HepG2 (cell line): ENCODE measurements around the gene GPR179. TPM values are rescaled to one million over a fixed set of nuclear protein-coding genes. Genes with fewer than 3 reads are reported as not detected.

Experiments
- ATAC-seq: fragments of 200-7000 bp; cut with Tn5 transposase; 3 replicates; pipeline ENCODE4 v1.9.1; 2020; ENCODE audit warnings: mild to moderate bottlenecking, moderate library complexity
- BruUV-seq: library from RNA; stranded (reverse); fragments of 400-500 nt; replicated peaks from 2 replicates; lab custom pipeline; 2021; lab: Mats Ljungman, UMichigan
- CTCF ChIA-PET: fragments of 300-600 bp; formaldehyde crosslinking; extraction: SDS; loops from one replicate; lab custom pipeline; 2021; ENCODE audit warnings: low total read pairs, inconsistent platforms, low intra/inter-chr PET ratio; lab: Yijun Ruan, JAX
- POLR2A ChIA-PET: fragments of 350-600 bp; sonication (Branson Sonifier 250); formaldehyde crosslinking; loops from one replicate; lab custom pipeline; 2020; ENCODE audit warnings: antibody characterized with exemption, inconsistent platforms; lab: Yijun Ruan, JAX
- DNase-seq: peaks from one replicate; pipeline ENCODE4 v3.0.0-alpha.2; 2015; ENCODE audit warnings: low spot score
- FAIRE-seq: peaks from 3 replicates; lab custom pipeline; 2011; peaks lifted over from hg19 to GRCh38; lab: Jason Lieb, UNC
- H2AFZ ChIP-seq: one replicate; pipeline ENCODE4 v1.6.1; 2011; ENCODE audit warnings: low read length, inconsistent platforms
- H3K27ac ChIP-seq: fragments of 300-600 bp; 3 replicates; pipeline ENCODE4 v1.8.0; 2011; ENCODE audit warnings: mixed run types, mild to moderate bottlenecking, mixed read lengths, low read length, inconsistent platforms; ENCODE audit not compliant: insufficient read depth; ENCODE audit errors: extremely low read length
- H3K27me3 ChIP-seq, 2 experiments: fragments of 200-600 bp in 1 of 2; 2 replicates in 1 of 2; 3 replicates in 1 of 2; pipeline versions ENCODE4 v1.6.0 to v1.8.0; 2011; ENCODE audit warnings: low read length in 2 of 2, mild to moderate bottlenecking in 2 of 2, moderate library complexity in 2 of 2, inconsistent platforms in 1 of 2; ENCODE audit not compliant: insufficient read depth in 2 of 2, control insufficient read depth in 1 of 2
- H3K36me3 ChIP-seq, 2 experiments: fragments of 200-600 bp in 1 of 2; replicated peaks in 1 of 2; 2 replicates in 1 of 2; 3 replicates in 1 of 2; pipeline versions ENCODE4 v1.5.1 to v1.8.0; 2011; ENCODE audit warnings: low read length in 2 of 2, inconsistent platforms in 1 of 2; ENCODE audit not compliant: insufficient read depth in 2 of 2, control insufficient read depth in 1 of 2
- H3K4me1 ChIP-seq: 2 replicates; pipeline ENCODE4 v1.5.1; 2012; ENCODE audit warnings: low read length, inconsistent platforms; ENCODE audit not compliant: insufficient read depth
- H3K4me2 ChIP-seq: 2 replicates; pipeline ENCODE4 v1.6.0; 2011; ENCODE audit warnings: low read depth, low read length, inconsistent platforms
- H3K4me3 ChIP-seq, 3 experiments: fragments of 200-600 bp in 1 of 3; sonication (generic), shearing (Covaris generic) in 1 of 3; replicated peaks in 1 of 3; 2 replicates each; pipeline ENCODE4 v1.5.1; 2011 to 2016; ENCODE audit warnings: low read length in 3 of 3, inconsistent platforms in 2 of 3, low read depth in 2 of 3, mild to moderate bottlenecking in 2 of 3, control low read depth in 1 of 3, mixed read lengths in 1 of 3; ENCODE audit not compliant: insufficient read depth in 1 of 3
- H3K79me2 ChIP-seq: one replicate; pipeline ENCODE4 v1.6.1; 2011; ENCODE audit warnings: low read length, inconsistent platforms; ENCODE audit not compliant: insufficient read depth
- H3K9ac ChIP-seq: 2 replicates; pipeline ENCODE4 v1.6.0; 2011; ENCODE audit warnings: mild to moderate bottlenecking, low read depth, low read length, inconsistent platforms; ENCODE audit not compliant: insufficient read depth
- H3K9me3 ChIP-seq: 2 replicates; pipeline ENCODE4 v1.5.1; 2012; ENCODE audit warnings: mild to moderate bottlenecking, low read length
- H4K20me1 ChIP-seq: 2 replicates; pipeline ENCODE4 v1.6.0; 2011; ENCODE audit warnings: inconsistent platforms, mild to moderate bottlenecking, low read length, moderate library complexity; ENCODE audit not compliant: insufficient read depth
- KDM3A ChIP-seq: IDR thresholded peaks from 2 replicates; pipeline ENCODE4 v1.6.1; 2018; ENCODE audit warnings: low read depth, missing compliant biosample characterization
- NONO ChIP-seq, 2 experiments: fragments of 450-650 bp in 1 of 2; sonication (generic) in 1 of 2; formaldehyde crosslinking in 1 of 2; IDR thresholded peaks in 1 of 2; conservative IDR thresholded peaks in 1 of 2; 2 replicates each; pipeline versions ENCODE4 v1.6.1 to v1.8.0; 2017 to 2022; ENCODE audit warnings: mild to moderate bottlenecking in 1 of 2, missing genetic modification reagents in 1 of 2, moderate library complexity in 1 of 2
- RERE ChIP-seq: IDR thresholded peaks from 2 replicates; pipeline ENCODE4 v1.6.1; 2016; ENCODE audit warnings: low read depth, missing genetic modification reagents, missing compliant biosample characterization
- ZNF431 ChIP-seq: sonication (generic); formaldehyde crosslinking; IDR thresholded peaks from 2 replicates; pipeline ENCODE4 v1.9.0; 2022; ENCODE audit warnings: missing genetic modification reagents, low read depth, mild to moderate bottlenecking, borderline replicate concordance
- ZNF670 ChIP-seq: sonication (generic); formaldehyde crosslinking; IDR thresholded peaks from 2 replicates; pipeline ENCODE4 v1.8.0; 2022; ENCODE audit warnings: mild to moderate bottlenecking, missing genetic modification reagents, borderline replicate concordance
- ZNF687 ChIP-seq: sonication (generic); formaldehyde crosslinking; IDR thresholded peaks from 2 replicates; pipeline ENCODE4 v1.5.1; 2020; ENCODE audit warnings: mild to moderate bottlenecking, missing genetic modification reagents, moderate library complexity
- ZNF788 ChIP-seq: sonication (generic); formaldehyde crosslinking; IDR thresholded peaks from 2 replicates; pipeline ENCODE4 v1.5.0; 2020; ENCODE audit warnings: mild to moderate bottlenecking, missing genetic modification reagents, borderline replicate concordance
- WGBS: methylation state at CpG from one replicate; pipeline ENCODE4 v1.1.6; 2017; ENCODE audit warnings: low lambda C conversion rate; 5-methylcytosine and 5-hydroxymethylcytosine counted together
- in situ Hi-C: cut with HindIII; loops from 2 replicates; pipeline ENCODE4 v1.10.0; 2017; ENCODE audit warnings: low pct_unique_long_range_greater_than_20kb; ENCODE audit not compliant: extremely low pct_ligation_motif_present
- intact Hi-C: fragments of 100-400 bp; cut with micrococcal nuclease; formaldehyde crosslinking; loops from one replicate; pipeline ENCODE4 v1.10.0; 2022; ENCODE audit not compliant: unreplicated experiment
- polyA plus RNA-seq, 8 experiments: library from polyadenylated mRNA; depleted of rRNA in 3 of 8; stranded (reverse) in 7 of 8; unstranded in 1 of 8; fragments of >200 nt; fragmentation: Illumina TruSeq in 4 of 8; extraction: Trizol in 4 of 8; gene quantifications; 2 replicates each; pipeline versions ENCODE4 v1.2.1 to v1.2.3, GENCODE V29; 2011 to 2016; ENCODE audit warnings: low read depth in 4 of 8, missing spikeins in 1 of 8, mixed read lengths in 1 of 8; ENCODE audit not compliant: insufficient read depth in 1 of 8
- total RNA-seq, 5 experiments: library from RNA; depleted of rRNA; stranded (reverse); fragments of >200 nt; fragmentation: Illumina TruSeq; extraction: Trizol; gene quantifications; 2 replicates each; pipeline ENCODE4 v1.2.3, GENCODE V29; 2016; ENCODE audit warnings: low read depth in 1 of 5
- TF ChIP-seq, protein P1 (sequence below): IDR thresholded peaks from 2 replicates; pipeline ENCODE4 v1.6.1; 2016; ENCODE audit warnings: mild to moderate bottlenecking
- TF ChIP-seq, protein P2 (sequence below): IDR thresholded peaks from 2 replicates; pipeline ENCODE4 v1.6.1; 2016; ENCODE audit warnings: low read depth, control low read depth

The GPR179 gene
- total and polyA plus RNA-seq, 2 of the 13 experiments (the other 11 are each of a cell fraction or from before 2014, with no cell fraction given) = 0.03 TPM; not detected in 1

GRCh38 chr17:38333635-38334295, 10.0 kb downstream of the GPR179 start:
- in situ Hi-C loops = no loop called here
- H3K79me2 ChIP-seq = no peaks in the 10 kb centered on the region
- no peak overlapping the region for H3K27ac ChIP-seq
- POLR2A ChIA-PET = interaction anchor here (2.2 kb wide), 1 partner anchor 81 kb away, joined by 14 read pairs; no protein-coding TSS in a partner anchor
- DNase-seq = peak; percentile 53
- no peaks in the 10 kb centered on the region for H3K4me1 ChIP-seq
- peak; percentile 75 for ATAC-seq
- no peak overlapping the region for H3K4me2 ChIP-seq
- no peak overlapping the region for H3K9ac ChIP-seq
- BruUV-seq = no TSS peak
- CTCF ChIA-PET = interaction anchor here (0.9 to 2.2 kb wide), 2 partner anchors 16 to 81 kb away, joined by 3 to 9 read pairs; no protein-coding TSS in a partner anchor
- H2AFZ ChIP-seq = no peak overlapping the region
- WGBS = 33% methylated on average over 12 of the region's 12 CpGs
- H3K36me3 ChIP-seq = no peaks in the 10 kb centered on the region
- no peaks in the 10 kb centered on the region for H4K20me1 ChIP-seq
- H3K4me3 ChIP-seq = no peak overlapping the region
- FAIRE-seq = no peak
- intact Hi-C loops = no loop called here
- H3K27me3 ChIP-seq = peaks cover 34 to 91% of the 10 kb centered on the region in 2 experiments
- no peaks in the 10 kb centered on the region for H3K9me3 ChIP-seq
- no peak for TF ChIP-seq RERE (CRISPR knock-in tag)
- TF ChIP-seq, protein P1, sequence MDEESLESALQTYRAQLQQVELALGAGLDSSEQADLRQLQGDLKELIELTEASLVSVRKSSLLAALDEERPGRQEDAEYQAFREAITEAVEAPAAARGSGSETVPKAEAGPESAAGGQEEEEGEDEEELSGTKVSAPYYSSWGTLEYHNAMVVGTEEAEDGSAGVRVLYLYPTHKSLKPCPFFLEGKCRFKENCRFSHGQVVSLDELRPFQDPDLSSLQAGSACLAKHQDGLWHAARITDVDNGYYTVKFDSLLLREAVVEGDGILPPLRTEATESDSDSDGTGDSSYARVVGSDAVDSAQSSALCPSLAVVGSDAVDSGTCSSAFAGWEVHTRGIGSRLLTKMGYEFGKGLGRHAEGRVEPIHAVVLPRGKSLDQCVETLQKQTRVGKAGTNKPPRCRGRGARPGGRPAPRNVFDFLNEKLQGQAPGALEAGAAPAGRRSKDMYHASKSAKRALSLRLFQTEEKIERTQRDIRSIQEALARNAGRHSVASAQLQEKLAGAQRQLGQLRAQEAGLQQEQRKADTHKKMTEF (CRISPR knock-in tag) = no peak
- TF ChIP-seq, protein P2, sequence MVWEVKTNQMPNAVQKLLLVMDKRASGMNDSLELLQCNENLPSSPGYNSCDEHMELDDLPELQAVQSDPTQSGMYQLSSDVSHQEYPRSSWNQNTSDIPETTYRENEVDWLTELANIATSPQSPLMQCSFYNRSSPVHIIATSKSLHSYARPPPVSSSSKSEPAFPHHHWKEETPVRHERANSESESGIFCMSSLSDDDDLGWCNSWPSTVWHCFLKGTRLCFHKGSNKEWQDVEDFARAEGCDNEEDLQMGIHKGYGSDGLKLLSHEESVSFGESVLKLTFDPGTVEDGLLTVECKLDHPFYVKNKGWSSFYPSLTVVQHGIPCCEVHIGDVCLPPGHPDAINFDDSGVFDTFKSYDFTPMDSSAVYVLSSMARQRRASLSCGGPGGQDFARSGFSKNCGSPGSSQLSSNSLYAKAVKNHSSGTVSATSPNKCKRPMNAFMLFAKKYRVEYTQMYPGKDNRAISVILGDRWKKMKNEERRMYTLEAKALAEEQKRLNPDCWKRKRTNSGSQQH (CRISPR knock-in tag) = no peak
- no peak for TF ChIP-seq NONO (IDR thresholded peaks at IDR 0.05)
- peak; percentile 50; the same call in 1 of the 2 replicates for TF ChIP-seq NONO (CRISPR knock-in tag; conservative IDR thresholded peaks at IDR 0.05)
- 0 out of 2 replicates have a peak, but pooled peaks have one; percentile 44 for TF ChIP-seq ZNF788 (CRISPR knock-in tag)
- TF ChIP-seq ZNF687 = peak; percentile 19
- 0 out of 2 replicates have a peak, but pooled peaks have one; percentile 41 for TF ChIP-seq ZNF670 (CRISPR knock-in tag)
- TF ChIP-seq KDM3A (CRISPR knock-in tag) = peak; percentile 36; the same call in 1 of the 2 replicates
- peak; percentile 59; the same call in 1 of the 2 replicates for TF ChIP-seq ZNF431 (CRISPR knock-in tag)
